Skin of body (tissue), 2 donors: ENCODE results near the gene MAP2K2. TPM values are rescaled to one million over a fixed set of nuclear protein-coding genes. Genes with fewer than 3 reads are reported as not detected.
A peak's percentile ranks its signal among the peaks of the same experiment; 100 is the strongest.

ENCODE experiments used
- DNase-seq: peaks from one replicate; lab custom pipeline; 2025; lab: John Stamatoyannopoulos, UW
- total RNA-seq: library from RNA; depleted of rRNA; stranded (reverse); fragments of >200 nt; gene quantifications from one replicate; pipeline ENCODE4 v1.2.3, GENCODE V29; 2014

The MAP2K2 gene
- total RNA-seq, 1 donor from 2014 or later: 54.5 TPM

- DNase-seq: no peak
Measured at GRCh38 chr19:4081441-4082129, 42.3 kb downstream of the MAP2K2 start.

- DNase-seq: no peak
Measured at GRCh38 chr19:4080473-4080872, 43.4 kb downstream of the MAP2K2 start.

- DNase-seq: no peak
Measured at GRCh38 chr19:4077800-4078684, 45.9 kb downstream of the MAP2K2 start.

GRCh38 chr19:4077007-4077374 lies 46.9 kb downstream of the MAP2K2 start:
- DNase-seq: no peak

GRCh38 chr19:4075373-4075772 lies 48.5 kb downstream of the MAP2K2 start:
- no peak for DNase-seq

GRCh38 chr19:4071610-4072009 lies 52.3 kb downstream of the MAP2K2 start:
- DNase-seq: no peak

GRCh38 chr19:4069331-4069959 lies 54.5 kb downstream of the MAP2K2 start:
- no peak for DNase-seq

GRCh38 chr19:4068047-4068966 lies 55.6 kb downstream of the MAP2K2 start:
- DNase-seq: no peak

GRCh38 chr19:4067396-4068046 lies 56.4 kb downstream of the MAP2K2 start:
- no peak for DNase-seq

GRCh38 chr19:4066682-4067395 lies 57.1 kb downstream of the MAP2K2 start, which contains the start of gene ZBTB7A:
Gene ZBTB7A (minus strand): TSS chr19:4066899. CDS start chr19:4055232, 11,667 bp downstream.
- peak; percentile 76 for DNase-seq

- no peak for DNase-seq
Measured at GRCh38 chr19:4066176-4066606, 57.7 kb downstream of the MAP2K2 start.

GRCh38 chr19:4065430-4066175 lies 58.3 kb downstream of the MAP2K2 start:
- DNase-seq: peak; percentile 97

GRCh38 chr19:4064496-4065260 lies 59.2 kb downstream of the MAP2K2 start:
- DNase-seq: no peak

- DNase-seq: no peak
Measured at GRCh38 chr19:4064149-4064495, 59.8 kb downstream of the MAP2K2 start.

- no peak for DNase-seq
Measured at GRCh38 chr19:4063369-4064148, 60.4 kb downstream of the MAP2K2 start.

- DNase-seq: no peak
Measured at GRCh38 chr19:4062419-4063368, 61.2 kb downstream of the MAP2K2 start.
